HG02642 (cell line): ENCODE results near the gene CD300LF.

ENCODE experiments used
- ATAC-seq: cut with Tn5 transposase; IDR thresholded peaks from one replicate; pipeline ENCODE4 v1.9.1; 2021; ENCODE audit warnings: mild to moderate bottlenecking; ENCODE audit not compliant: unreplicated experiment, poor library complexity

CD300LF gene

DNA sequence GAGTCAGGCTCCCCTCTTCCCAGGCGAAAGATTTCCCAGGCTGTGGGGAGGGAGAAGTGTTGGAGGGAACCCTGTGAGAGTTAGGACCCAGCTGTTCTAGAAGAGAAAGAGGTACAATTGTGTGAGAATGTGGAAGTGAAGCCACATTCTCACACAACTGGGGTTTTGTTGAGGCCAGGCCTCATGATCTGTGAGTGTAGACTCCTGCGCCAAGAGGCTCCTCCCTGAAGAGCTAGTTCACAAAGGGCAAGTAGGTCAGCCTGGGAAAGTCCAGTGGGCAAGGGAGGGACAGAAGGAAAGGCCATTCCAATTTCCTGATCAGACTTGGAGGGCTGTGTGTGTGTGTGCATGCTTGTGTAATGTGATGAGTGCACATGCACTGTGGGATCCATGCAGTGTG lies 15.2 kb downstream of the CD300LF start:
- no peak for ATAC-seq

GRCh38 chr17:74695629-74696028 lies 17.1 kb downstream of the CD300LF start:
- ATAC-seq = no peak

DNA sequence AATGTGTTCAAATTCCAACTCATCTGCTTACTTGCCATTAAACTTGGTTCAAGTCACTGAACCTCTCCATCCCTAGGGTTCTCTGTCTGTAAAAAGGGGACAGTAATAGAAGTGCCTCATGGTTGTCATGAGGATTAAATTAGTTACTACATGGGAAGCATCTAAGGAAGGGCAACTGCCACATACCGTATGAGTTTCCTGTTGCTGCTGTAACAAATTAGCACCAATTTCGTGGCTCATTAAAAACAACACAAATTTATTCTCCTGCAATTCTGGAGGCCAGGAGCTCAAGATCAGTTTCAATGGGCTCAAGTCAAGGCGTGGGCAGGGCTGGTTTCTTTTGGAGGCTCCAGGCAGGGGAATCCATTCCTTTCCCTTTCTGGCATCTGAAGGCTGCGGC lies 18.6 kb downstream of the CD300LF start:
- no peak for ATAC-seq

DNA sequence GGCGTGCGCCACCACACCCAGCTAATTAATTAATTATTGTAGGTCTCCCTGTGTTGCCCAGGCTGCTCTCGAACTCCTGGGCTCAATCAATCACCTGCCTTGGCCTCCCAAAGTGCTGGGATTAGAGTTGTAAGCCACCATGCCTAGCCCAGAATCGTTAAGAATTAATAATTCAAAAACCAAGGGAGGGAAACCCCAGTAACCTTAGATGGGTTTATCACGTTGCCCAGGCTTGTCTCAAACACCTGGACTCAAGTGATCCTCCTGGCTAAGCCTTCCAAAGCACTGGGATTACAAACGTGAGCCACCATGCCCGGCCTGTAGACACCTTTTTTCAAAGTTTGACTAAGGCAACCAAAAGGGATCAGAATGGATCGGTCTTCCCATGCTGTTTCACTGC lies 21.6 kb downstream of the CD300LF start:
- ATAC-seq = no peak

- no peak for ATAC-seq
Measured at GRCh38 chr17:74690409-74690825, 22.3 kb downstream of the CD300LF start.

- ATAC-seq = no peak
Measured at GRCh38 chr17:74687886-74688285, 24.8 kb downstream of the CD300LF start.

GRCh38 chr17:74686761-74687160 lies 26.0 kb downstream of the CD300LF start:
- ATAC-seq = no peak

DNA sequence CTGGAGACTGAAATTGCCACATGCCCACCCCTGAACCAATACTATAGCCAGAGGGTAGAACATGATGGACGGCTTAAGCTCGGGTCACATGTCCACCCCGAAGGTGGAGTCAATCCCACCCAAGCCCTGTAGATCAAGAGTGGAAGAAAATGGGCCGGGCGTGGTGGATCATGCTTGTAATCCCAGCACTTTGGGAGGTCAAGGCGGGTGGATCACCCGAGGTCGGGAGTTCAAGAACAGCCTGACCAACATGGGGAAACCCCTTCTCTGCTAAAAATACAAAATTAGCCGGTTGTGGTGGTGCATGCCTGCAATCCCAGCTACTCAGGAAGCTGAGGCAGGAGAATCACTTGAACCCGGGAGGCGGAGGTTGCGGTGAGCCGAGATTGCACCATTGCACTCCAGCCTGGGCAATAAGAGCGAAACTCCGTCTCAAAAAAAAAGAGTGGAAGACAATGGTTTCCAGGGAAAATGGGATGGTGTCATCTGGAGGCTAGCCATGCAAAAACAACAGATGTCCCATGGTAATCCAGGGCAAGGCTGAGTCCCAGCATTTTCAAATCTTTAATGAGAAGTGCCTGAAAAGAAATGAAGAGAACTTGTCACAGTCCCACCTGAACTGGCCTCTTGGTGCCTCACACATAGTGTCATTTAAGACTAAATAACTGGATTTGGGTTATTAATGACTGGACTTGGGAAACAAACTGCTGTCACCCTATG lies 30.1 kb downstream of the CD300LF start:
- no peak for ATAC-seq

DNA sequence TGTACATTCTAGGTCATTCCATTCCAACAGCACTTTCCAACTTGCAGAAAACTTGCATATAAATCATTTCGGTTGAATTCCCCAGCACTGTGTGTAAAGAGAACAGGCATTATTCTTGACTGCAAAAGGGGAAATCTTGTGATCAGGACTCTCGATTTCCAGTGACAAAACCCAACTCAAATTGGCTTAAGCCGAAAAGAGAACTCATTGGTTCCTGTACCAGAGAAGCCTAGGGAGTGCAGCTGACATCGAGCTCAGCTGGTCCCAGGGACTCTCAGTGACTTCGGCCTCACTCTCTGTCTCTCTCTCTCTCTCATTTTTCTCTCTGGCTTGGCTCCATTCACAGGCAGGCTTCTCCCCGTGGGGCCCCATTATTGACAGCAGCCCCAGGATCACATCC lies 30.7 kb downstream of the CD300LF start:
- no peak for ATAC-seq

DNA sequence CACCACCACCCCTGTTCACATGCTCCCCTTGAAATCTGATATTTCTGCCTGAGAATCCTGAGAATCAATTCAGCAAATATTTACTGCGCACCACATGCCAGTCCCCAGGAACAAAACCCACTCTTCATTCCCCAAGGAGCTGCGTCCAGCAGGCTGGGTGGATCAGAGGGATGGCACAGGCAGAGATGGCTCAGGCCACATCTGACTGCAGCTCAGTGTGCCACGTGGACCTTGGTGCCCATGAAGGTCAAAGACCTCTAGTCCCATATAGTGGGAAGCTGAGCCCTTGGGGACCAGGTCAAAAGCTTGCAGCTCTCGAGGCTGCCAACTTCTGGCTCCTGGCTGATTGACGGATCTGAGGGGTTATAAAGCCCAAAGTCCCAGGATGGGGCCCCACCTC lies 31.8 kb downstream of the CD300LF start:
- ATAC-seq = no peak

DNA sequence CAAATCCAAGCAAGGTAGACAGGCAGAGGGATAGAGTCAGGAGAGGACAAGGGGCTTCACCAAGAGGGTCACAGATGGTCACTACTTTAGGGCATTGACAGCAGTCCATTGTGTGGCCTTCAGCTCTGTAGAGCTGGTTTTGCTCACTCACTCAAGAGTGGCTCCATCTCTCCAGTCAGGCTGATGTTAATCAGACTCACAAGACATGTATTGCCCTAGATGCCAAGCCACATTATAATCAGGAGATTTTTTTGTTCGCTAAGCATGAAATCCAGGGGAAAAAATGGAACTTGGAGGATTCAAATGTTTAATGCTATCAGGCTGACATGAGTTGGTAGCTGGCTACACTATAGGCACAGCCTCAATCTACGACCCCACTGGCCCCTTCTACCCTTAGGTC lies 32.5 kb downstream of the CD300LF start:
- ATAC-seq = no peak

GRCh38 chr17:74679374-74679773 lies 33.3 kb downstream of the CD300LF start:
- ATAC-seq = no peak

DNA sequence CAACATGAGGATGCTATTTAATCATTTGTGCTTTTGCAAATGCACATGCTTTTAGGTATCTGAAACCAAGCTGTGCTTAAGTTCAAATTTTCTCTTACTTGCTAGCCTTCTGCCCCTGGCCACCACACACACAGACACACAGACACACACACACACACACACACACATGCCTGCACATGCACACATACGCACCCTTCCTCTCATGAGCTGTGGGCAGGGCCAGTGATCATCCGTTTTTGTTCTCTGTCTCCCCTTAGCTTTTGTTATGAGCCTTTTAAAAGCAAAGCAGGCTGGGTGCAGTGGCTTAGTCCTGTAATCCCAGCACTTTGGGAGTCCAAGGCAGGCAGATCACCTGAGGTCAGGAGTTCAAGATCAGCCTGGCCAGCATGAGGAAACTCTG lies 34.2 kb downstream of the CD300LF start:
- ATAC-seq = no peak

- ATAC-seq = no peak
Measured at GRCh38 chr17:74677558-74678466, 34.9 kb downstream of the CD300LF start.

- no peak for ATAC-seq
Measured at GRCh38 chr17:74671031-74671771, 41.5 kb downstream of the CD300LF start.

- no peak for ATAC-seq
Measured at GRCh38 chr17:74670329-74670728, 42.4 kb downstream of the CD300LF start.

DNA sequence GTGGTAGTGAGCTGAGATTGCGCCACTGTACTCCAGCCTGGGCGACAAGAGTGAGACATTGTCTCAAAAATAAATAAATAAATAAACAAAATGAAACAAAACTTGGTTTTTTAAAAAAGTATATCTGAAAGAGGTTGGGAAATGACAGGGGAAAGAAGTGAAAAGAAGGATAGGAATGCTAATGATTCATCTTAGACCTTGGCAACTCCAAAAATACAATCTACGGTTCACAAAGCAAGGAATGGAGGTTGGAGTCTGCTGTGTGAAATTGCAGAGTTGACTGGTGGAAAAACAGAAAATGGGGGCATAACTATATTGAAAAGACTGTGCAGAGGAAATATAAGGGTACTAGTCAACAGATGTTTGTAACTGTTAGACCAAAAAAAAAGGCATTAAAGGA lies 49.2 kb downstream of the CD300LF start:
- no peak for ATAC-seq

DNA sequence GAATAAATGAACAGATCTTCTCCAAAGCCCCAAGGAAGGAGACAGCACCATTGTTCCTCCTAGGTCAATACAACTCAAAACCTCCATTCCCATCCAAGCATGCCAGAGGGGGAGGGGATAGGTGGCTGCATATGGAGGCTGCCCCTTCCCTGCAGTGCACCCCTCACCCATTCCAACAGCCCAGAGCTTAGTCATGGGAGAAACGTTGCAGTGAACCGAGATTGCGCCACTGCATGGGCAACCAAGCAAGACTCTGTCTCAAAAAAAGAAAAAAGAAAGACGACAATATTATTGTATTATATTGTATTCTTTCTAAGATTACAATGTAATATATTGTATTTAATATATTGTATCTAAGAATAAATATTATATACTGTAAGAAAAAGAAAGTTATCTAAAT lies 52.8 kb downstream of the CD300LF start:
- ATAC-seq = no peak

DNA sequence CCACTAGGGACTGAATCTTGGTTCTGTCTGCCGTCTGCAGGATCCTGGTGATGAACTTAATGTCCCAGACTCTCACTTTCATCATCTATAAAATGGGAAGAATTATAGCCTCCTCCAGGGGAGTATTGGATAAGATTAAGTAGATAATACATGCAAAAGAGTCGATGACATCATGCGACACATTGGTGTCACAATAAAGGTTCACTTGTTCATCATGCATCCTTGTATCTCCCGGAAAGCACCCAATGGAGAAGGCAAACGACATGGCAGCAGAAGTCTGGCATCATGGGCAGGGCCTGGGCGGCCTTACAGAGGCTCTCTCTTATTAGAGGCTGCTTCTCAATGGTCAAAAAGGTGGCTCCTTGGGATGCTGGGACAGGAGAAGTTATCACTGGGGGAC lies 54.1 kb downstream of the CD300LF start:
- no peak for ATAC-seq

DNA sequence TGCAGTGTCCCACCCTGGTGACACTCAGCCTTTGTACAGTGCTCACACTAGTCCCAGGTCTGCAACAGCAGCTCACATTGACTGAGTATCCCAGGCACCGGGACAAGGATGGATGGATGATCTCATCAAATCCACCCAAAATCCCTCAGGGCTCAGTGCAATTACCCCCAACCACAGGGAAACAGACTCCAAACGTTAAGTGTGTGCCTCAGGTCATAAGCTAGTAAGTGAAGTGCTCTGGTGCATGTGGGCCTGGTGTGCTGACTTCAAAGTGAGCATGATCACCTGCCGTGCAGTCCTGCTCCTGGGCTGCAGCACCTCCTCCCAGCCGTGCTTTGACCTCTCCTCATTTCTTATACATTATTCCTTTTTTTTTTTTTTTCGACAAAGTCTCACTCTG lies 58.0 kb downstream of the CD300LF start:
- ATAC-seq = no peak

- ATAC-seq = no peak
Measured at GRCh38 chr17:74652020-74652419, 60.7 kb downstream of the CD300LF start.
